HepG2 (cell line): ENCODE results near the gene CDK11A.

Experiments
- CTCF ChIP-seq: sonication (generic); formaldehyde crosslinking; IDR thresholded peaks from 2 replicates; pipeline ENCODE4 v1.5.0; 2020; ENCODE audit warnings: mild to moderate bottlenecking, missing genetic modification reagents, moderate library complexity
- KDM1A ChIP-seq: IDR thresholded peaks from 2 replicates; pipeline ENCODE4 v1.6.1; 2016; ENCODE audit warnings: missing compliant biosample characterization
- NFKBIZ ChIP-seq: IDR thresholded peaks from 2 replicates; pipeline ENCODE4 v1.6.1; 2018; ENCODE audit warnings: missing genetic modification reagents, missing compliant biosample characterization
- POLR2AphosphoS5 ChIP-seq: IDR thresholded peaks from 2 replicates; pipeline ENCODE4 v1.6.1; 2012; ENCODE audit warnings: low read depth, low read length
- PREB ChIP-seq: sonication (generic); formaldehyde crosslinking; IDR thresholded peaks from 2 replicates; pipeline ENCODE4 v1.4.0; 2020; ENCODE audit warnings: missing genetic modification reagents
- ZC3H13 ChIP-seq: sonication (generic); formaldehyde crosslinking; IDR thresholded peaks from 2 replicates; pipeline ENCODE4 v1.8.1; 2023; ENCODE audit warnings: mild to moderate bottlenecking, missing genetic modification reagents, moderate library complexity
- ZFP91 ChIP-seq: sonication (generic); formaldehyde crosslinking; IDR thresholded peaks from 2 replicates; pipeline ENCODE4 v1.9.0; 2022; ENCODE audit warnings: missing genetic modification reagents, mild to moderate bottlenecking, borderline replicate concordance
- ZNF589 ChIP-seq: sonication (generic); formaldehyde crosslinking; conservative IDR thresholded peaks from 2 replicates; pipeline ENCODE4 v1.8.0; 2022; ENCODE audit warnings: mild to moderate bottlenecking, moderate library complexity, missing genetic modification reagents
- ZNF646 ChIP-seq: sonication (generic); formaldehyde crosslinking; IDR thresholded peaks from 2 replicates; pipeline ENCODE4 v1.9.0; 2021; ENCODE audit warnings: mild to moderate bottlenecking, missing genetic modification reagents
- TF ChIP-seq, protein P1 (sequence below): sonication (generic); formaldehyde crosslinking; IDR thresholded peaks from 2 replicates; pipeline ENCODE4 v1.8.0; 2022; ENCODE audit warnings: missing genetic modification reagents, low read depth, mild to moderate bottlenecking, borderline replicate concordance

- TF ChIP-seq NFKBIZ (CRISPR knock-in tag), result no peak
- no peak for TF ChIP-seq PREB
- no peak for TF ChIP-seq POLR2AphosphoS5
- no peak for TF ChIP-seq ZNF646 (CRISPR knock-in tag)
- no peak for TF ChIP-seq CTCF
- no peak for TF ChIP-seq ZFP91
- TF ChIP-seq ZNF589 (CRISPR knock-in tag), result no peak
- TF ChIP-seq, protein P1, sequence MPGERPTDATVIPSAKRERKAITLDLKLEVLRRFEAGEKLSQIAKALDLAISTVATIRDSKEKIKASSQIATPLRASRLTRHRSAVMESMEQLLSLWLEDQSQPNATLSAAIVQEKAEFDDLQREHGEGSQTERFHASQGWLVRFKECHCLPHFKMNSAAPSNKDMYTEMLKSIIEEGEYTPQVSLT (CRISPR knock-in tag), result no peak
- TF ChIP-seq ZC3H13 (CRISPR knock-in tag), result no peak
- TF ChIP-seq KDM1A (CRISPR knock-in tag), result no peak
These were observed 34.7 kb upstream of the CDK11A start for GRCh38 chr1:1758692-1759455.
